CD4-positive, alpha-beta T cell treated with Interleukin-15 for 4 hours (primary cell): ENCODE measurements around the gene GPAT2.
A peak's percentile ranks its signal among the peaks of the same experiment; 100 is the strongest.
"Not testable (repeated sequence)": the region's sequence is repeated elsewhere in the genome, so short reads cannot be mapped to it uniquely, and the experiment has no call there.

ENCODE experiments used
- DNase-seq: peaks from one replicate; pipeline ENCODE4 v3.0.0-alpha.2; 2020; ENCODE audit warnings: low spot score

GPAT2 gene

DNA sequence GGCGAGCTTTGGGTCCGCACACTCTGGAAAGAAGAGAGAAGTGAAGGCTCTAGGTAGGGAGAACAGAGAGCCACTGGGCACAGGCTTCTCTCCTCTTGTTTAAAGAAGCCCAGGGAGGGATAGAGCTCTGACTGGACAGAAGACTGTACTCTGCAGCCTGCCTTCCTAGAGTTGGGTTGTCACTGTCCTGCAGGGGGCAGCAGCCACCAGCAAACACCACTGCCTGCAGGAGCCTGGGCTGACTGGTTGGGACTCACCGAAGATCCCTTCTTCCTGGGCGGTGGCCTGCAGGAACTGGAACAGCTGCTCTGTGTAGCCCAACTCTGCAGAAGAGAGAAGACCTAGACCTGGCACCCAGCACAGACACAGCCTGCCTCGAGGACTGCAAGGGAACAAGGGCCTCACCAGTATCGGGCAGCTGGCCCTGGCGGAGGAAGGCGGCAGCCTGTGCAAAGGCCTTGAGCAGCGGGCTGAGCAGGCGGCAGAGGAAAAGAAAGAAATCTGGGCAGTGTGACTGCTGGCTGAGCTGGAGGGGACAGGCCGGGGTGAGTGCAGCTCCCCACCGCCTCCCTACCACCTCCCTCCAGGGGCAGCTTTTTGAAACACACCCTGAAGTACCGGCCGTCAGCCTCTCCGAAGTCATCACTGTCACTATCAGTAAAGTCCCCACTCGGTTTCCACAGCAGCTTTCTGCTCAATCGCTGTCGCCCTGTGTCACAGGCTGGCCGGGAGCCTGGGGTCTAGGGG lies 11.8 kb downstream of the GPAT2 start:
- peak; percentile 76 for DNase-seq

DNA sequence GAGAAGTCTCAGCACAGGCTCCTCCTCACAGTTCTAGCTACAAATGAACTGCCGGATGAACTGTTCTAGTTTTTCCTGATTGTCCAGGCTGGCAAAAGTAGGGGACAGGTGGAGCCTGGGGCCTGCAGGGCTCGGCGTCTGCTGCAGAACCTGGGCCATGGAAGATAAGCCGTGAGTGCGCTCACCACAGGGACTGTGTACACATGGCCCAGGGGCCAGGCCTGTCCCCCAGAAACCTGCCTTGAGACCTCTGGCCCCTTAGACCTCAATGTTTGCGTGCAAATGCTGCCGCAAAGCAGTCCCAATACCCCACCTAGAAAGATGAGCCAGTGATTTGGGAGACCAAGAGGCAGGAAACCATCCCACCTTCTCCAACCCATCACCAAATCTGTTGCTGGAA lies 12.6 kb downstream of the GPAT2 start:
- not testable (repeated sequence) for DNase-seq

DNA sequence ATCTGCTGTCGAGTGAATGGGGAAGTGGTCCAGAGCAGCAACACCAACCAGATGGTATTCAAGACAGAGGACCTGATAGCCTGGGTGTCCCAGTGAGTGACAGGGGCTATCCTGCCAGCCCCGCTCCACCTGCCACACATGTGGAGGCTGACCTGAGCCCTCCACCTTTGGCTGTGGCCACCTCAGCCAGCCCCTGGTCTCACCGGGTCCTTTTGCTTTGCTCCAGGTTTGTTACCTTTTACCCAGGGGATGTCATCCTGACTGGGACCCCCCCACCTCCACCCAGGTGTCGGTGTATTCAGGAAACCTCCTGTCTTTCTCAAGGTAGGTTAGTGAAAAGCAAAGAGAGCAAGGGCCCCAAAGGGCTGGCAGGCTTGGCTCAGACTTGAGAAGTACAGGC lies 13.6 kb downstream of the GPAT2 start:
- DNase-seq: not testable (repeated sequence)

DNA sequence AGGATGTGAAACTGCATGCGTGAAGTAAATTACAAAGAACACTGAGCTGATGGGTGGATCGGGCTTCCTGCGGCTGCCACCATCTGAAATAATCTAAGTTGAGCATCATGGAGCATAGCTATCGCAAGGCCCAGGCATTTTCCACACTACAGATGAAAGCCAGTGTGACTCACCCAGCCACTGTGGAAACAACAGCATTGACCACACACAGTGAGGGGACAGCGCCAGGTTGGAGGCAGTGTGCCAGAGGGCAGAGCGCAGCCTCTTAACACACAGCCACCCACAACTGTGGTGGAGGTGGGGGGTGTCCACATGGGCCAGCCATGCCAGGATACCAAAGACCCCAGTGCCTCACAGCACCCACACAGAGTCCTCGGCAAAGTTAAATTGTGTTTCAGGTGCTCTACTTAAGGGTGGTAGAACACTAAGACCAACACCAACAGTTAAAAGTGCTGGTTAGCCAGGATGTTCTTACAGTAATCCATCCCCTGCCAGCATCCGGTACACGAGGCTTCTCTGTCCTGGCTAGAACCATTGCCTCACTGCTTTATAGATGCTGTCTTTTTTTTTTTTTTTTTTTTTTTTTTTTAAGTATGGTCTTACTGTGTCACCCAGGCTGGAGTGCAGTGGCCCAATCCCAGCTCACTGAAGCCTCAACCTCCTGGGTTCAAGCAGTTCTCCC lies 14.7 kb downstream of the GPAT2 start:
- not testable (repeated sequence) for DNase-seq

DNA sequence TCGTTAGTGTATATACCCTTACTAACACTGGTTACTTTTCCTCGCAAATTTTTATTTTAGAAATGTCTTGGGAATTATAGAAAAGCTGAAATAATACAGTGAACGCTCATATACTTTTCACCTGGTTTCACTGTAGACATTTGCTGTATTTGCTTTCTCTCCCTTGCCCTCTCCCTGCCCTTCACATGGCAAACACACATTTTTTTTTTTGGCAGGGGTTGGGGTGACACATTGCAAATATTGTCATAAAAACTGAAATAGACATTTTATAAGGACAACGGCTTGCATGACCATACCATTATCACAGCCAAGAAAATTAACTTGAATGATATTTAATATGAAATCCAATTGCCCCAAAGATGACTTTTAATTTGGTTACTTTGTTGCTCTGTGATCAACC lies 18.4 kb downstream of the GPAT2 start:
- DNase-seq: not testable (repeated sequence)

- not testable (repeated sequence) for DNase-seq
Measured at GRCh38 chr2:96012792-96013264, 21.9 kb downstream of the GPAT2 start.

DNA sequence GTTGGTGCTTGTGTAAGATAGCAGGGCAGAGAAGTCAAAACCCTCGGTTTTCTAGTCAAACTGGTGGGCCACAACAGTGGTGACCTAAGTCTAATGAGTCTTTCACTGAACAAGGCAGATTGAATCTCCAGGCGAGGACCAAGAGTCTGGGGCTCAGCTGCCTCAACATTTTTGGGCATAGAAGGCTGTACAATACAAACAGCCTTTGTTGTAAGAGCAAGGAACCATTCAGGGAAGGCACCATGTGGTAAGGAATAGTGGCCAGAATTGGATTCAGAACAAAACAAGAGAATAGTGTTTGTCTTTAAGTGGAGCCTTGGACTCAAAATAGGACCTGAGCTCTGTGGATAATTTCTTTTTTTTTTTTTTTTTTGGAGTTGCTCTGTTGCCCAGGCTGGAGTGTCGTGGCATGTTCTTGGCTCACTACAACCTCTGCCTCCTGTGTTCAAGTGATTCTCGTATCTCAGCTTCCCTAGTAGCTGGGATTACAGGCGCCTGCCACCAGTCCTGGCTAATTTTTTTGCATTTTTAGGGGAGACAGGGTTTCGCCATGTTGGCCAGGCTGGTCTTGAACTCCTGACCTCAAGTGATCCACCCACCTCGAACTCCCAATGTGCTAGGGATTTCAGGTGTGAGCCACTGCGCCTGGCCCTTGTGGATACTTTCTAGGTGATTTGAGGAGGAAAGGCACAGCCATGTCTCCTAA lies 22.5 kb downstream of the GPAT2 start:
- DNase-seq: not testable (repeated sequence)

- DNase-seq: peak; percentile 13
Measured at GRCh38 chr2:96011129-96011455, 23.6 kb downstream of the GPAT2 start.

GRCh38 chr2:96010320-96011128 lies 24.2 kb downstream of the GPAT2 start:
- DNase-seq: peak; percentile 91

- DNase-seq: not testable (repeated sequence)
Measured at GRCh38 chr2:96009833-96010232, 24.9 kb downstream of the GPAT2 start.

DNA sequence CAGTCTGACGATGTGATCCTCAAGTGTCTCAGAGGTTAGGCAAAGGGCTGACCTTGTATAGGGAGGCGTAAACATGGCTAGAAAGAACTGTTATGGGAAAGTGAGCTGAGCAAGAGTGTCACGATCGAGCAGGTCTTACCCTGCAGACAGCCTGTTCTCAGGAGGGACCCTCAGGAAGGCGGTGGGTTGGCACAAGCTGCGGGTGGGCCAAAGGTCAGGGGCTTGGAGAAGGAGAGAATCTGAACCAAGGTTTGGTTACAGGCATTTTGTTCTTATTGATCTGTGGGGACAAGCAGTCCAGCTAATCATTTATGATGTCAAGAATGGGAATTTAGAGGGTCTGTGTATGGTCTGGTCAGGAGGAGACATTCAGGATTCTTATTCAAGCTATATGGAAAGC lies 26.7 kb downstream of the GPAT2 start:
- not testable (repeated sequence) for DNase-seq

GRCh38 chr2:96006248-96006647 lies 28.5 kb downstream of the GPAT2 start:
- DNase-seq: not testable (repeated sequence)

GRCh38 chr2:95992520-95993272 lies 42.0 kb downstream of the GPAT2 start:
- DNase-seq: peak; percentile 75

DNA sequence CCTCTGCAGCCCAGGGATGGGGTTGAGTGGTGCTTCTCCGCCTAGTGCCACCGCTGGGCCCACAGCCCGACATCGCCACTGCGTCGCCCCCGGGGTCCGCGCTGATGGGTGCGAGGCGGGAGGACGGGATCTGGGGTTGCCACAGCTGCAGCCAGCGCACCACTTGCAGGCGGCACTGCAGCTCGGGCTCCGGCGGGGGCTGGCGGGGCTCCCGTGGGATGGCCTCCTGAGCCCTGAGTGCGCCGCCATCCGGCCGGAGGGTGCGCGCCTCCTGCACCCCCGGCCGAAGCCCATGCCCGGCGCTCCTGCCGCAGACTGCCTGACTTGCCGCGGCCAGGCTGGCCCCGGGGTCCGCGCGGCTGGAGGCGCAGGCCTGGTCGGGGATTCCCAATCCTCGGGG lies 42.6 kb downstream of the GPAT2 start:
- peak; percentile 17 for DNase-seq

- DNase-seq: peak; percentile 25
Measured at GRCh38 chr2:95991351-95992094, 43.2 kb downstream of the GPAT2 start, which contains the start of gene ANKRD36C. ANKRD36C (minus strand) TSS chr2:95991824; CDS start chr2:95991708, 116 bp downstream.

- DNase-seq: not testable (repeated sequence)
Measured at GRCh38 chr2:95990884-95991283, 43.8 kb downstream of the GPAT2 start.
